Measurements from ENCODE around the gene DUS1L. TPM values are rescaled to one million over a fixed set of nuclear protein-coding genes. Genes with fewer than 3 reads are reported as not detected.

Gene DUS1L
- total and polyA plus RNA-seq, 12 donors, result 34.1 to 191 (median 44.1) TPM

DNA sequence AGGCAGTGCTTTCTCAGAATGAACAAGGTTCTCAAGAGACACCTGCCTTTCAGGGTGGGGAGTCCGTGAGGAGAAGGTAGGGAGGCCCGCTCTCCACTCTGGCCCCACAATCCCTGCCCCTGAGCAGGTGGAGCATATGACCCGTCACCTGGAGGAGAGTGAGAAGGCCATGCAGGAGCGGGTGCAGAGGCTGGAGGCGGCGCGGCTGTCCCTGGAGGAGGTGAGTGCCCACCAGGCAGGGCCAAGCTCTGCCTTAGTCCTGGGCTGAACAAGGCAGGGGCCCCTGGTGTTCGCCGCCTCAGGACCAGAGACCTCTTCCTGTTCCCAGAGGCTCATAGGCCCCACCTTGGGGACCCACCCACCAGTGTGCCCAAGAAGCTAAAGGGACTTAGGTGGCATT lies 36.6 kb downstream of the DUS1L start:
- H3K27ac ChIP-seq, result no peak overlapping the region
- DNase-seq, result no peak
- 97 to 98% methylated on average over 9 of the region's 9 CpGs for WGBS, 2 donors
- H3K36me3 ChIP-seq, result peaks cover 0 to 8% (median 0%) of the 10 kb centered on the region in 9 donors
- peaks cover 0 to 10% (median 6%) of the 10 kb centered on the region in 7 donors for H3K27me3 ChIP-seq
- H3K9me3 ChIP-seq, result no peaks in the 10 kb centered on the region
- no peak for ATAC-seq
- peaks cover 11 to 40% (median 27%) of the 10 kb centered on the region in 9 donors for H3K4me1 ChIP-seq
- intact Hi-C loops (cut with DNase I), result loop anchor here in 2 of 10 donors (2.0 kb wide), 2 partner anchors 124 to 126 kb away; no protein-coding TSS in a partner anchor
- no peak for TF ChIP-seq CTCF (IDR thresholded peaks at IDR 0.05)
- no peak overlapping the region for H3K4me3 ChIP-seq

DNA sequence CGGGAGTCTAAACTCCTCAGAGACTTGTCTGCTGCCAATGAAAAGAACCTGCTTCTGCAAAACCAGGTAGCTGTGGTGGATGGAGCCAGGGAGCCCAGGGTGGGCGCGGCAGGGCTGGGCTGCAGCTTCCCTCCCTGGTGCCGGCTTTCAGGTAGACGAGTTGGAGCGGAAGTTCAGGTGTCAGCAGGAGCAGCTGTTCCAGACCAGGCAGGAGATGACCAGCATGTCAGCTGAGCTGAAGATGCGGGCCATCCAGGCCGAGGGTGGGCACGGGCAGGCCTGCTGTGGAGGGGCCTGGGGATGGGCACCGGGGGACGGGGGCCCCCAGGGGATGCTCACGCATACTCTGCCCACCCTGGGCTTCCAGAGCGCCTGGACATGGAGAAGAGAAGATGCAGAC lies 37.4 kb downstream of the DUS1L start:
- DNase-seq, result no peak
- H3K36me3 ChIP-seq, result peaks cover 0 to 8% (median 0%) of the 10 kb centered on the region in 9 donors
- 96 to 99% methylated on average over 13 of the region's 13 CpGs for WGBS, 2 donors
- ATAC-seq, result no peak
- no peak overlapping the region for H3K27ac ChIP-seq
- H3K27me3 ChIP-seq, result peaks cover 0 to 10% (median 6%) of the 10 kb centered on the region in 7 donors
- intact Hi-C loops (cut with DNase I), result loop anchor here in 2 of 10 donors (2.0 kb wide), 2 partner anchors 125 to 127 kb away; no protein-coding TSS in a partner anchor
- H3K4me3 ChIP-seq, result no peak overlapping the region
- peaks cover 16 to 47% (median 34%) of the 10 kb centered on the region in 9 donors for H3K4me1 ChIP-seq
- TF ChIP-seq CTCF (IDR thresholded peaks at IDR 0.05), result no peak
- no peaks in the 10 kb centered on the region for H3K9me3 ChIP-seq

- Histone ChIP-seq H3K27ac (no peak overlapping the region), H3K36me3 (peaks cover 0 to 8% (median 0%) of the 10 kb centered on the region in 9 donors), H3K9me3 (no peaks in the 10 kb centered on the region), H3K4me1 (peaks cover 24 to 48% (median 39%) of the 10 kb centered on the region in 9 donors), H3K27me3 (no peaks in the 10 kb centered on the region), H3K4me3 (no peak overlapping the region)
- no peak for TF ChIP-seq CTCF (IDR thresholded peaks at IDR 0.05)
- no peak for ATAC-seq
- 93 to 95% methylated on average over 25 of the region's 25 CpGs for WGBS, 2 donors
- no peak for DNase-seq
- intact Hi-C loops (cut with DNase I), result no loop called here
These were observed 40.0 kb downstream of the DUS1L start for GRCh38 chr17:82025401-82026107.

- Histone ChIP-seq H3K4me3 (no peak overlapping the region), H3K4me1 (peaks cover 19 to 44% (median 32%) of the 10 kb centered on the region in 9 donors), H3K9me3 (no peaks in the 10 kb centered on the region), H3K27me3 (no peaks in the 10 kb centered on the region), H3K36me3 (peaks cover 0 to 8% (median 0%) of the 10 kb centered on the region in 9 donors), H3K27ac (no peak overlapping the region)
- intact Hi-C loops (cut with DNase I), result no loop called here
- DNase-seq, result no peak
- WGBS, 2 donors, result 92 to 95% methylated on average over 17 of the region's 17 CpGs
- TF ChIP-seq CTCF (IDR thresholded peaks at IDR 0.05), result no peak
- no peak for ATAC-seq
These were observed 40.7 kb downstream of the DUS1L start for GRCh38 chr17:82024859-82025258.
